ENCODE measurements around the gene TNNI2. TPM values are rescaled to one million over a fixed set of nuclear protein-coding genes. Genes with fewer than 3 reads are reported as not detected.

TNNI2 gene
- total and polyA plus RNA-seq, 2 donors (not counting 1 experiment from before 2014, with no cell fraction given), result not detected

GRCh38 chr11:1830322-1831223 is 8.2 kb upstream of the TNNI2 start:
- Histone ChIP-seq H2AFZ (ENCODE audit: low read length) (no peak overlapping the region), H3K4me1 (ENCODE audit: control insufficient read depth, extremely low read depth, insufficient read depth, low read length) (peaks cover 8% of the 10 kb centered on the region), H3K4me2 (ENCODE audit: extremely low read depth, insufficient read depth, low read length) (no peak overlapping the region), H3K27me3 (ENCODE audit: control insufficient read depth, insufficient read depth, low read length) (peaks cover 4% of the 10 kb centered on the region), H3K4me3 (replicated peaks in 1 of 4; ENCODE audit: control extremely low read depth in 1 of 4, insufficient read depth in 1 of 4, low read depth in 3 of 4, low read length in 4 of 4) (no peak overlapping the region), H3K27ac (ENCODE audit: insufficient read depth, low read length) (no peak overlapping the region), H3K79me2 (ENCODE audit: control insufficient read depth, insufficient read depth, low read length) (no peaks in the 10 kb centered on the region), H3K9ac (ENCODE audit: insufficient read depth, low read length) (no peak overlapping the region), H4K20me1 (ENCODE audit: control insufficient read depth, extremely low read depth, insufficient read depth, low read length) (no peaks in the 10 kb centered on the region), H3K36me3 (ENCODE audit: control insufficient read depth, insufficient read depth, low read length) (no peaks in the 10 kb centered on the region), H3K9me3 (ENCODE audit: control insufficient read depth, insufficient read depth, low read depth, low read length) (no peaks in the 10 kb centered on the region)
- DNase-seq (ENCODE audit: low read depth in 2 of 2), result peak in 1 of 2 donors; percentile 39
- TF ChIP-seq EZH2 (IDR thresholded peaks at IDR 0.05; ENCODE audit: low read length, missing control alignments), result no peak
- no peak for TF ChIP-seq CTCF (conservative IDR thresholded peaks at IDR 0.05 in 1 of 2, IDR thresholded peaks at IDR 0.05 in 1 of 2; ENCODE audit: low read depth in 1 of 2, low read length in 2 of 2)

GRCh38 chr11:1831338-1832210 is 7.2 kb upstream of the TNNI2 start:
- Histone ChIP-seq H3K4me2 (ENCODE audit: extremely low read depth, insufficient read depth, low read length) (no peak overlapping the region), H3K27ac (ENCODE audit: insufficient read depth, low read length) (no peak overlapping the region), H4K20me1 (ENCODE audit: control insufficient read depth, extremely low read depth, insufficient read depth, low read length) (no peaks in the 10 kb centered on the region), H3K36me3 (ENCODE audit: control insufficient read depth, insufficient read depth, low read length) (no peaks in the 10 kb centered on the region), H3K4me1 (ENCODE audit: control insufficient read depth, extremely low read depth, insufficient read depth, low read length) (peaks cover 7% of the 10 kb centered on the region), H3K4me3 (replicated peaks in 1 of 4; ENCODE audit: control extremely low read depth in 1 of 4, insufficient read depth in 1 of 4, low read depth in 3 of 4, low read length in 4 of 4) (no peak overlapping the region), H2AFZ (ENCODE audit: low read length) (no peak overlapping the region), H3K9ac (ENCODE audit: insufficient read depth, low read length) (no peak overlapping the region), H3K27me3 (ENCODE audit: control insufficient read depth, insufficient read depth, low read length) (peaks cover 4% of the 10 kb centered on the region), H3K9me3 (ENCODE audit: control insufficient read depth, insufficient read depth, low read depth, low read length) (no peaks in the 10 kb centered on the region), H3K79me2 (ENCODE audit: control insufficient read depth, insufficient read depth, low read length) (no peaks in the 10 kb centered on the region)
- no peak for DNase-seq (ENCODE audit: low read depth in 2 of 2)
- no peak for TF ChIP-seq EZH2 (IDR thresholded peaks at IDR 0.05; ENCODE audit: low read length, missing control alignments)
- TF ChIP-seq CTCF (conservative IDR thresholded peaks at IDR 0.05 in 1 of 2, IDR thresholded peaks at IDR 0.05 in 1 of 2; ENCODE audit: low read depth in 1 of 2, low read length in 2 of 2), result no peak
